ENCODE data around the gene NCKAP5. TPM values are rescaled to one million over a fixed set of nuclear protein-coding genes. Genes with fewer than 3 reads are reported as not detected.

NCKAP5 gene
- total and polyA plus RNA-seq, 2 donors (not counting 1 experiment from before 2014, with no cell fraction given) = not detected

DNA sequence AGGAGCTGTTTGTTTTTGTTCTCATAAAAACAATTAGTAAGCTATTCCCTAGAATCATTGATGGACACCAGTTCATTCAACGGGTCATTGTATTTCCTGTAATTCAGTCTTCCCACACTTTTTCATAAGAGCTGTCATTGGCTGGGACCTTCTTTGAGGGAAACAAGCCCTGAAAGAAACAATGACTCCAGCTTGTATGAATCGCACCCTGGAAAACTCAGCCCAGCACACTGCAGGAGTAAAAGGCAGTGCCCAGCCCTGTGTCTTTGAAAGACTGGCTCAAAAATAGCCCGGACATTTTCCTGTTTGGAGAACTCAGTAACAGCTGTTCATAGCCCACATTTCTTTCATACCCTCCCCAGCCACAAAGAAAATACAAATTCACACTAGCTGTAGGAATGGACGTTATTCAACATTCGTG lies 81.5 kb downstream of the NCKAP5 start:
- POLR2A ChIA-PET = no interaction called here

DNA sequence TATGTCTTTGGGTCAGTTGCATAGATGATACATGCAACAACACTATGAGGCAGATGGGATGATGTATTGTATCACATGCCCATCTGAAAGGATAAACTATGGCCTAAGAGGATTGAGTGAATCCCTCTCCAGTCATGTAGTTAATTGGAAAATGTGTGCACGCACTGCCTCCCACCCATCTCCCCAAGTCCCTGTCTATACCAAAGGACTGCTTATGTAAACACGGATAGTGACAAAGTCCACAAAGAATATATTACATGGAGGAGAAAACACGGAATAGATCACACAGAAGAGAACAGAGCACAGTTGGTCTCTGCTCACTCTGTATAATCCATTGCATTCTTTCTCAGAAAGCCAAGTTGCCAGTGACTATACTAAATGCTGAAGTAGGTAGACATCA lies 82.4 kb downstream of the NCKAP5 start:
- ATAC-seq (ENCODE audit: low read depth) (no peak), DNase-seq (no peak)
- Mint-ChIP-seq H3K9me3 (ENCODE audit: insufficient read depth) (no peaks in the 10 kb centered on the region), H3K27me3 (peaks cover 24% of the 10 kb centered on the region), H3K4me1 (no peaks in the 10 kb centered on the region), H3K4me3 (no peak overlapping the region), H3K27ac (no peak overlapping the region)
- intact Hi-C loops (cut with micrococcal nuclease) = no loop called here
- TF ChIP-seq EZH2 (IDR thresholded peaks at IDR 0.05; ENCODE audit: borderline replicate concordance, insufficient read depth, low read depth, low read length, poor library complexity, severe bottlenecking) = no peak
- TF ChIP-seq, protein P1, sequence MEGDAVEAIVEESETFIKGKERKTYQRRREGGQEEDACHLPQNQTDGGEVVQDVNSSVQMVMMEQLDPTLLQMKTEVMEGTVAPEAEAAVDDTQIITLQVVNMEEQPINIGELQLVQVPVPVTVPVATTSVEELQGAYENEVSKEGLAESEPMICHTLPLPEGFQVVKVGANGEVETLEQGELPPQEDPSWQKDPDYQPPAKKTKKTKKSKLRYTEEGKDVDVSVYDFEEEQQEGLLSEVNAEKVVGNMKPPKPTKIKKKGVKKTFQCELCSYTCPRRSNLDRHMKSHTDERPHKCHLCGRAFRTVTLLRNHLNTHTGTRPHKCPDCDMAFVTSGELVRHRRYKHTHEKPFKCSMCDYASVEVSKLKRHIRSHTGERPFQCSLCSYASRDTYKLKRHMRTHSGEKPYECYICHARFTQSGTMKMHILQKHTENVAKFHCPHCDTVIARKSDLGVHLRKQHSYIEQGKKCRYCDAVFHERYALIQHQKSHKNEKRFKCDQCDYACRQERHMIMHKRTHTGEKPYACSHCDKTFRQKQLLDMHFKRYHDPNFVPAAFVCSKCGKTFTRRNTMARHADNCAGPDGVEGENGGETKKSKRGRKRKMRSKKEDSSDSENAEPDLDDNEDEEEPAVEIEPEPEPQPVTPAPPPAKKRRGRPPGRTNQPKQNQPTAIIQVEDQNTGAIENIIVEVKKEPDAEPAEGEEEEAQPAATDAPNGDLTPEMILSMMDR (IDR thresholded peaks at IDR 0.05) = no peak
- peaks cover 0 to 3% (median 0%) of the 10 kb centered on the region in 3 donors for H3K9me3 ChIP-seq (ENCODE audit: control extremely low read depth in 1 of 3, control insufficient read depth in 2 of 3, insufficient read depth in 1 of 3, low read length in 2 of 3)
- no peak overlapping the region for H2AFZ ChIP-seq (ENCODE audit: insufficient read depth, low read depth, low read length, poor library complexity, severe bottlenecking)
- H3K79me2 ChIP-seq (ENCODE audit: control insufficient read depth, insufficient read depth, low read length) = no peaks in the 10 kb centered on the region
- H3K9ac ChIP-seq (ENCODE audit: low read length) = no peak overlapping the region
- H3K4me1 ChIP-seq (ENCODE audit: control insufficient read depth in 2 of 2, insufficient read depth in 2 of 2, low read length in 2 of 2) = no peaks in the 10 kb centered on the region
- H4K20me1 ChIP-seq (ENCODE audit: control insufficient read depth, insufficient read depth, low read length, poor library complexity, severe bottlenecking) = no peaks in the 10 kb centered on the region
- H3K27ac ChIP-seq (ENCODE audit: low read length in 2 of 2) = no peak overlapping the region
- no peaks in the 10 kb centered on the region for H3K27me3 ChIP-seq (replicated peaks in 1 of 4; ENCODE audit: control extremely low read depth in 1 of 4, control insufficient read depth in 3 of 4, insufficient read depth in 4 of 4, low read length in 3 of 4)
- no CpG with 5 or more reads among the region's 3 CpGs for WGBS (ENCODE audit: insufficient coverage)
- H3K4me2 ChIP-seq (replicated peaks; ENCODE audit: low read depth, low read length, poor library complexity, severe bottlenecking) = no peak overlapping the region
- H3K36me3 ChIP-seq (replicated peaks in 1 of 2; ENCODE audit: control extremely low read depth in 1 of 2, control insufficient read depth in 1 of 2, extremely low read depth in 1 of 2, insufficient read depth in 2 of 2, low read length in 1 of 2) = no peaks in the 10 kb centered on the region
- CTCF ChIA-PET = no interaction called here
- POLR2A ChIA-PET = no interaction called here
- no peak overlapping the region for H3K4me3 ChIP-seq (ENCODE audit: control extremely low read depth in 1 of 5, extremely low read depth in 1 of 5, insufficient read depth in 1 of 5, low read depth in 2 of 5, low read length in 4 of 5)

More for the DNA sequence above, 81.5 kb downstream of the NCKAP5 start:
- Mint-ChIP-seq H3K4me3 (no peak overlapping the region), H3K27me3 (peaks cover 24% of the 10 kb centered on the region), H3K9me3 (ENCODE audit: insufficient read depth) (no peaks in the 10 kb centered on the region), H3K4me1 (no peaks in the 10 kb centered on the region), H3K27ac (no peak overlapping the region)
- Histone ChIP-seq H3K27ac (ENCODE audit: low read length in 2 of 2) (no peak overlapping the region), H4K20me1 (ENCODE audit: control insufficient read depth, insufficient read depth, low read length, poor library complexity, severe bottlenecking) (no peaks in the 10 kb centered on the region), H3K9me3 (ENCODE audit: control extremely low read depth in 1 of 3, control insufficient read depth in 2 of 3, insufficient read depth in 1 of 3, low read length in 2 of 3) (peaks cover 0 to 3% (median 0%) of the 10 kb centered on the region in 3 donors), H3K4me1 (ENCODE audit: control insufficient read depth in 2 of 2, insufficient read depth in 2 of 2, low read length in 2 of 2) (no peaks in the 10 kb centered on the region), H3K4me3 (ENCODE audit: control extremely low read depth in 1 of 5, extremely low read depth in 1 of 5, insufficient read depth in 1 of 5, low read depth in 2 of 5, low read length in 4 of 5) (no peak overlapping the region), H3K79me2 (ENCODE audit: control insufficient read depth, insufficient read depth, low read length) (no peaks in the 10 kb centered on the region), H3K4me2 (replicated peaks; ENCODE audit: low read depth, low read length, poor library complexity, severe bottlenecking) (no peak overlapping the region), H3K27me3 (replicated peaks in 1 of 4; ENCODE audit: control extremely low read depth in 1 of 4, control insufficient read depth in 3 of 4, insufficient read depth in 4 of 4, low read length in 3 of 4) (no peaks in the 10 kb centered on the region), H2AFZ (ENCODE audit: insufficient read depth, low read depth, low read length, poor library complexity, severe bottlenecking) (no peak overlapping the region), H3K9ac (ENCODE audit: low read length) (no peak overlapping the region), H3K36me3 (replicated peaks in 1 of 2; ENCODE audit: control extremely low read depth in 1 of 2, control insufficient read depth in 1 of 2, extremely low read depth in 1 of 2, insufficient read depth in 2 of 2, low read length in 1 of 2) (no peaks in the 10 kb centered on the region)
- intact Hi-C loops (cut with micrococcal nuclease) = no loop called here
- ATAC-seq (ENCODE audit: low read depth) = no peak
- WGBS (ENCODE audit: insufficient coverage) = 32% methylated on average over 3 of the region's 5 CpGs
- CTCF ChIA-PET = no interaction called here
- no peak for DNase-seq
- TF ChIP-seq, protein P1 (IDR thresholded peaks at IDR 0.05) = no peak
- no peak for TF ChIP-seq EZH2 (IDR thresholded peaks at IDR 0.05; ENCODE audit: borderline replicate concordance, insufficient read depth, low read depth, low read length, poor library complexity, severe bottlenecking)
